Activated naive CD8-positive, alpha-beta T cell treated with anti-CD3 and anti-CD28 coated beads for 36 hours (primary cell): ENCODE data around the gene ABLIM2. TPM values are rescaled to one million over a fixed set of nuclear protein-coding genes. Genes with fewer than 3 reads are reported as not detected.

ENCODE experiments used
- DNase-seq: peaks from one replicate; pipeline ENCODE4 v3.0.0; 2021
- H3K27ac Mint-ChIP-seq: one replicate; pipeline ENCODE4 v1.8.0; 2022; ENCODE audit warnings: mild to moderate bottlenecking, moderate library complexity, mixed read lengths
- H3K27me3 Mint-ChIP-seq: one replicate; pipeline ENCODE4 v1.8.0; 2022; ENCODE audit warnings: mild to moderate bottlenecking, mixed read lengths
- H3K36me3 Mint-ChIP-seq: one replicate; pipeline ENCODE4 v1.8.0; 2021; ENCODE audit warnings: mild to moderate bottlenecking, mixed read lengths
- H3K4me1 Mint-ChIP-seq: one replicate; pipeline ENCODE4 v1.8.0; 2021; ENCODE audit warnings: mixed read lengths
- H3K4me3 Mint-ChIP-seq: one replicate; pipeline ENCODE4 v1.8.0; 2022; ENCODE audit warnings: mild to moderate bottlenecking, moderate library complexity, mixed read lengths
- H3K9me3 Mint-ChIP-seq: one replicate; pipeline ENCODE4 v1.8.0; 2022; ENCODE audit warnings: mixed read lengths
- total RNA-seq, 2 experiments: library from RNA; stranded (reverse); gene quantifications; one replicate each; pipeline ENCODE4 v1.2.3, GENCODE V29; 2021

The ABLIM2 gene
- total RNA-seq, 2 experiments from 2014 or later: 0.41 to 0.62 TPM

GRCh38 chr4:8082517-8083055 is 76.0 kb downstream of the ABLIM2 start:
- no peak for DNase-seq
- no peaks in the 10 kb centered on the region for H3K27me3 Mint-ChIP-seq
- no peaks in the 10 kb centered on the region for H3K9me3 Mint-ChIP-seq
- H3K36me3 Mint-ChIP-seq: no peaks in the 10 kb centered on the region
- H3K4me1 Mint-ChIP-seq: no peaks in the 10 kb centered on the region
- H3K27ac Mint-ChIP-seq: no peak overlapping the region
- no peak overlapping the region for H3K4me3 Mint-ChIP-seq

- Mint-ChIP-seq H3K9me3 (no peaks in the 10 kb centered on the region), H3K4me1 (no peaks in the 10 kb centered on the region), H3K36me3 (no peaks in the 10 kb centered on the region), H3K27ac (no peak overlapping the region), H3K27me3 (no peaks in the 10 kb centered on the region), H3K4me3 (no peak overlapping the region)
- no peak for DNase-seq
These were observed 76.7 kb downstream of the ABLIM2 start for GRCh38 chr4:8081621-8082516.

DNA sequence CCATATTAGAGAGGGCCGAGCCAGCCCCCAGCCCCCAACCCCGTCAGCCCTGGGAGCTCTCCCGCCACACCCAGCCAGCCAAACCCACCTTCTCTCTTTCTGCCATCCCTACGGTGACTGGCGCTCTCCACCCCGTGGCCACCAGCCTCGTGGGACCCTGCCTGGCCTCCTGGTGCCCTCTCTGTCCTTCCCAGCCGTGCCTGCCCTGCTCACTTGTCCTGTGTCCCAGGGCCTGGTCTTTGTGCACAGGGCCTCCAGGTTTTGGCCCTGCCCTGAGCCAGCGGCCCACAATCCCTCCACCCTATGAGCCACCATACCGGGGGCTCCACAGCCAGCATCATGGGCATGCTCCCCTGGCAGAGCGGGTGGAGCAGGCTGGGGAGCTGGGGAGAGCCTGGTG is 77.4 kb downstream of the ABLIM2 start:
- Mint-ChIP-seq H3K27me3 (no peaks in the 10 kb centered on the region), H3K36me3 (no peaks in the 10 kb centered on the region), H3K4me1 (no peaks in the 10 kb centered on the region), H3K4me3 (no peak overlapping the region), H3K9me3 (no peaks in the 10 kb centered on the region), H3K27ac (no peak overlapping the region)
- DNase-seq: no peak

- DNase-seq: no peak
- Mint-ChIP-seq H3K27me3 (no peaks in the 10 kb centered on the region), H3K27ac (no peak overlapping the region), H3K4me3 (no peak overlapping the region), H3K4me1 (no peaks in the 10 kb centered on the region), H3K36me3 (no peaks in the 10 kb centered on the region), H3K9me3 (no peaks in the 10 kb centered on the region)
These were observed 77.9 kb downstream of the ABLIM2 start for GRCh38 chr4:8080754-8081065.

DNA sequence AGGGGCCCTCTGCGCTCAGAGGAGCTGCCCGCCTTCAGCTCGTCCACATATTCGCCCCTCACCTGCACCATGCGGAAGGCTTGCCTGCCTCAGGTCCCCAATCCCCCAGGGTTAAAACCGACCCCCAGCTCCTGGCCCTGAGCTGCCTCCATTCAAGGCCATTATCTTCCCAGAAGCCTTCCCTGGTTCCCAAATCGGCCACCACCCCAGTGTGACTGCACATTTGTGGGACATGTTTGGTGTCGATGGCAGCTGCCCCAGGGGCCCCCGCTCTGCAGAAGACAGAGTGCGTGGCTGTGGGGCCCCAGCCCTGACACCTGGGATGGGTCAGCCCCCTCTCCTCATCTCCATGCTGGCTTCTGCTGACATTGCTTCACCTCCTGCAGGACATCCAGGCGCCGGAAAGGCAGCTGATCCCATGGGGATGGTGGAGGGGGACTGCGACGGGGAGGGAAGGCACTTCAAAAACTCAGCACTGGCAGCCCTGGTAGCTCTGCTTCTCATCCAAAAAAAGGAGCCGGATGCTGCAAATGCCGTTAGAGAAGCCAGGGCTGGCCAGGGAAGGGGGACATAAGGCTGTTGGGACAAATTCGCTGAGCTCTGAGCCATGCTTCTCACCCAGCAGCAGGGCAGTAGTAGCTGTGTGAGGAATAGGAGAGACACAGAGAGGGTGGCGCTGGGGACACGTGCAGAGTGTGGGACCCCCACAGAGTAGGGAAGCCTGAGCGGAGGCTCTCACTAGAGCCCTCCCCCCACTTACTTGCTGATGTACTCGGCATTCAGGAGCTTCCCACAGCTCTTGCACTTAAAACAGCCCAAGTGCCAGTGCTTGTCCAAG is 78.5 kb downstream of the ABLIM2 start:
- DNase-seq: no peak
- Mint-ChIP-seq H3K9me3 (no peaks in the 10 kb centered on the region), H3K36me3 (no peaks in the 10 kb centered on the region), H3K4me1 (no peaks in the 10 kb centered on the region), H3K27me3 (no peaks in the 10 kb centered on the region), H3K4me3 (no peak overlapping the region), H3K27ac (no peak overlapping the region)

GRCh38 chr4:8079031-8079885 is 79.4 kb downstream of the ABLIM2 start:
- no peaks in the 10 kb centered on the region for H3K27me3 Mint-ChIP-seq
- H3K36me3 Mint-ChIP-seq: no peaks in the 10 kb centered on the region
- DNase-seq: no peak
- no peak overlapping the region for H3K27ac Mint-ChIP-seq
- H3K9me3 Mint-ChIP-seq: no peaks in the 10 kb centered on the region
- H3K4me1 Mint-ChIP-seq: no peaks in the 10 kb centered on the region
- H3K4me3 Mint-ChIP-seq: no peak overlapping the region

DNA sequence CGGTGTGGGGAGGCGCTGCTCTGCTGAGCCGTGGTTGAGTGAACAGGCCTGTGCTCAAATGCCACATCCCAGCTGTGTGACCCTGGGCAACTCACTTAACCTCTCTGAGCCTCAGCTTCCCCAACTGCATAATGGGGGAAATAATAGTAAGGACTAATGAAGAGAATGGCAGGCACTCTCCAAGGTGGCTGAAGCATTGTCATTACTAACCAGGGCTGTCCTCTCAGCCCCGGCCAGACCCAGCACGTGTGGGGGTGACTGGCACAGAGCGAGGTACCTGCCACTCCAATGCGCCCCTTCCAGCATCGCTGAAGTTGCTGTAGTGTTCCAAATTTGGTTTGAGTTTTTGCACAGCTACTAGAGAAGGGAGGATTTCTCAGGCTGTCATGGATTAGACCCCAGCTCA is 80.0 kb downstream of the ABLIM2 start:
- H3K4me3 Mint-ChIP-seq: no peak overlapping the region
- no peaks in the 10 kb centered on the region for H3K36me3 Mint-ChIP-seq
- no peaks in the 10 kb centered on the region for H3K9me3 Mint-ChIP-seq
- no peaks in the 10 kb centered on the region for H3K27me3 Mint-ChIP-seq
- H3K27ac Mint-ChIP-seq: no peak overlapping the region
- no peak for DNase-seq
- no peaks in the 10 kb centered on the region for H3K4me1 Mint-ChIP-seq

DNA sequence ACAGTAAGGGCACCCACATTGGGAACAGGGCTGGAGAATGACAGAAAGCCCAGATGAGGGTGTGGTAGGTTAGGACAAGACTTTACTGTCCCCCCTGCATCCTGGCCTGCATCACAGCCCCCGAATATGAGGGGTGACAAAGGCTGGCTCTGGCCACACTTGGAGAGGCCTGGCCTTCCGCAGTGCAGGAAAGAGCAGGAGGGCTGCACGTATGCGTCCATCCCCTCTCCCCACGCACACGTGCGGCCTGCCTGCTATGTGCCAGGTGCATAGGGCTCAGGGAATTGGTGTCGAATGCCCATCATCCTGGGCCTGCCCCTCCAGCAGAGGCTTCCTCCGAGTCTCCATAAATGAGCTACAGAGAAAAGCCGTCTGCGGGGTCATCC is 80.5 kb downstream of the ABLIM2 start:
- Mint-ChIP-seq H3K27ac (no peak overlapping the region), H3K27me3 (no peaks in the 10 kb centered on the region), H3K4me1 (no peaks in the 10 kb centered on the region), H3K36me3 (no peaks in the 10 kb centered on the region), H3K9me3 (no peaks in the 10 kb centered on the region), H3K4me3 (no peak overlapping the region)
- no peak for DNase-seq

- Mint-ChIP-seq H3K4me1 (no peaks in the 10 kb centered on the region), H3K27ac (no peak overlapping the region), H3K27me3 (peaks cover 4% of the 10 kb centered on the region), H3K36me3 (no peaks in the 10 kb centered on the region), H3K9me3 (no peaks in the 10 kb centered on the region), H3K4me3 (no peak overlapping the region)
- DNase-seq: no peak
These were observed 81.2 kb downstream of the ABLIM2 start for GRCh38 chr4:8077181-8078108.

GRCh38 chr4:8076023-8076422 is 82.6 kb downstream of the ABLIM2 start:
- H3K27ac Mint-ChIP-seq: no peak overlapping the region
- no peak overlapping the region for H3K4me3 Mint-ChIP-seq
- no peaks in the 10 kb centered on the region for H3K36me3 Mint-ChIP-seq
- no peaks in the 10 kb centered on the region for H3K9me3 Mint-ChIP-seq
- DNase-seq: no peak
- H3K4me1 Mint-ChIP-seq: no peaks in the 10 kb centered on the region
- peaks cover 4% of the 10 kb centered on the region for H3K27me3 Mint-ChIP-seq

DNA sequence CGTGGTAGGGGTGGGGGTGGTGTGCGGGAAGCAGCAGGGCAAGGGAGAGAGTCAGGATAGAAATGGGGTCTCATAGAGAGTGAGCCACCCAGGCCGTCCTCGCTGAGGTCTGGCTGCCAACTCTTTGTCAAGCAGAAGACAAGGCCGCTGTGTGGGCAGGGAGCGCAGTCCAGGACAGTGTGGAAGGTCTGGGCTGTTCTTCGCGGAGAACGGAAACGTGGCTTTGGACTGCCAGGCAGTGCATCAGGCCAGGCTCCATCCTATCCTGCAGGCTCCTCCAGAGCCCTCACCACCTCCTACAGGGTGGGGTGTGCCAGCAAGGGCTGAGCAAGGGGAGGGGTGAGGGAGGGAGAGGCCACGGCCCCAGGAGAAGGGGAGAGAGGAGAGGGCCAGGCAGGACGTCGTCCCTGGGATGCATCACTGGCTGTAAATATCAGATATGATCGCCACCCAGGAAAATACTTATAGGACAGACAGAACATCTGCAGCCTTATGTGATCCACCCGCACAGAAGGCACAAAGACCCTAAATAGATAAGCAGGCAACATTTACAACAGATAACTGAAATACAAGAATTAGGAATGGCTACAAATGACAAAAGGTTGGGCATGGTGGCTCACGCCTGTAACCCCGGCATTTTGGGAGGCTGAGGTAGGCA is 85.3 kb downstream of the ABLIM2 start:
- H3K36me3 Mint-ChIP-seq: no peaks in the 10 kb centered on the region
- H3K9me3 Mint-ChIP-seq: no peaks in the 10 kb centered on the region
- no peak overlapping the region for H3K4me3 Mint-ChIP-seq
- H3K27ac Mint-ChIP-seq: no peak overlapping the region
- peaks cover 4% of the 10 kb centered on the region for H3K27me3 Mint-ChIP-seq
- no peak for DNase-seq
- no peaks in the 10 kb centered on the region for H3K4me1 Mint-ChIP-seq

DNA sequence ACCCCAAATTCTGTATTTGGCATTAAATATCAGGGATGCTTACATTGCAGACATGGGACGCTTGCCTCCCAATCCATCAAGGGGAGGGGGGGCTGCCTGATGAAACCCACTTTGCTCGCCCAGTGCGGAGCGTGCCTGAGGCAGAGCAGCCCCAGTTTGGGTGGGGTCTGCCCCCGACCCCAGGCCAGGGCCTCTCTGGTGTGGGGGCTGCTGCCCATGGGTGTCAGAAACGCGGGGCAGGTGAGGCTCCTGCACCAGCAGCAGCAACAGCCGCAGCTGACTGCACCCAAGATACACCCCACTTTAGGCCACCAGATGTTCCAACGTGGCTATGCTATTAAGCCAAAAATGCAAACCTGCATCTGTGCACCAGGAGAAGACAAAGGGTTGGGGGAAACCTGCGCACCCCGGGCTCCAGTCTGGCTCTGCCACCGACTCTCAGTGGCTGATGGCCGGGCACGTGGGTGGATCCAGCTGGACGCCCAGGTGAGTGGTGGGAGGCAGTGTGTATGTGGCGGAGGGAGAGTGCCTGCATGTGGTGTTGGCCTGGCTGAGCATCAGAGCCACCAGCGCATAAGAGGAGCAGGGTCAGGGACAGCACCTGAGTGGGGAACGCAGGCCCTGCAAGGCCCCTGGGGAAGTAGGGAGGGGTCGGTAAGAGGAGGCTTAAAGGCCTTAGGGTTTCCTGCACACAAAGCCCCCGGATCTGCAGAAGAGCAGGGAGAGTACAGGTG is 86.2 kb downstream of the ABLIM2 start:
- H3K27me3 Mint-ChIP-seq: peaks cover 4% of the 10 kb centered on the region
- H3K4me3 Mint-ChIP-seq: no peak overlapping the region
- no peak overlapping the region for H3K27ac Mint-ChIP-seq
- no peaks in the 10 kb centered on the region for H3K4me1 Mint-ChIP-seq
- H3K36me3 Mint-ChIP-seq: no peaks in the 10 kb centered on the region
- DNase-seq: no peak
- no peaks in the 10 kb centered on the region for H3K9me3 Mint-ChIP-seq

DNA sequence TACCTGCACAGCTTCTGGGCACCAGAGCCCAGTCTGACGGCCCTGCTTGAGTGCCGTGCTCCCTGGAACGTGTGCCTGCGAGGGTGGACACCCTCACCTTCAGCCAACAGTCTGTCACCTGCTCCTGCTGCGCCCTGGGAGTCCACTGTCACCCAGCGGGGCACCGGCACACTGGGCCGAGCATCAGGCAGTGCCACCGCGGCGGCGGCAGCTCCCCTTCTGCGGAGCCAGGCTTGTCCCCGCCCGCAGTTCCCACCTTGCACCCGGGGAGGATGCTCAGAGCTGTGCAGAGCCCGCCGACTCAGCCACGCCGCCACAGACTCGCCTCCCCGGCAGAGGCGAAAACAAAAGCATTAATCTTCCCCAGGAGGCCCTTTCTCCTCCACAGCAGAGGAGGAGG is 86.8 kb downstream of the ABLIM2 start:
- no peaks in the 10 kb centered on the region for H3K36me3 Mint-ChIP-seq
- H3K9me3 Mint-ChIP-seq: no peaks in the 10 kb centered on the region
- peaks cover 4% of the 10 kb centered on the region for H3K27me3 Mint-ChIP-seq
- H3K27ac Mint-ChIP-seq: no peak overlapping the region
- no peak overlapping the region for H3K4me3 Mint-ChIP-seq
- no peak for DNase-seq
- H3K4me1 Mint-ChIP-seq: no peaks in the 10 kb centered on the region
